Natural killer cell treated with Interleukin-12 subunit alpha and Interleukin-12 subunit beta and Interleukin-15 and Interleukin-18, amount 100 ng/mL, for 72 hours (primary cell): ENCODE results near the gene NEK6. TPM values are rescaled to one million over a fixed set of nuclear protein-coding genes. Genes with fewer than 3 reads are reported as not detected.

Experiments used
- ATAC-seq, 2 donors: fragments of 150-1000 bp; cut with Tn5 transposase in 1 of 2; sonication (Bioruptor Pico), chemical (Tn5 transposase) in 1 of 2; 2 replicates each; pipeline ENCODE4 v1.10.0; 2021
- DNase-seq: peaks from one replicate; pipeline ENCODE4 v3.0.0; 2022; ENCODE audit warnings: low spot score
- H3K27ac Mint-ChIP-seq, 2 donors: 1 replicate in 1 of 2; 2 replicates in 1 of 2; pipeline ENCODE4 v1.8.0; 2022; ENCODE audit warnings: mixed read lengths in 2 of 2, mild to moderate bottlenecking in 1 of 2, moderate library complexity in 1 of 2
- H3K27me3 Mint-ChIP-seq, 2 donors: 1 replicate in 1 of 2; 2 replicates in 1 of 2; pipeline ENCODE4 v1.8.0; 2022; ENCODE audit warnings: mixed read lengths in 2 of 2
- H3K36me3 Mint-ChIP-seq: one replicate; pipeline ENCODE4 v1.8.0; 2022; ENCODE audit warnings: mixed read lengths
- H3K4me1 Mint-ChIP-seq, 2 donors: 1 replicate in 1 of 2; 2 replicates in 1 of 2; pipeline ENCODE4 v1.8.0; 2022; ENCODE audit warnings: low read depth in 2 of 2, mixed read lengths in 2 of 2, mild to moderate bottlenecking in 1 of 2
- H3K4me3 Mint-ChIP-seq: one replicate; pipeline ENCODE4 v1.8.0; 2022; ENCODE audit warnings: mixed read lengths
- H3K9me3 Mint-ChIP-seq: 2 replicates; pipeline ENCODE4 v1.8.0; 2022; ENCODE audit warnings: mixed read lengths
- total RNA-seq, 2 donors: library from RNA; stranded (reverse); gene quantifications; one replicate each; pipeline ENCODE4 v1.2.3, GENCODE V29; 2022

NEK6 gene
- total RNA-seq, 2 donors from 2014 or later: 11.4 to 38.7 TPM

GRCh38 chr9:124388275-124389048 lies 130.7 kb downstream of the NEK6 start:
- Mint-ChIP-seq H3K9me3 (no peaks in the 10 kb centered on the region), H3K27ac (no peak overlapping the region), H3K4me3 (no peak overlapping the region), H3K36me3 (peaks cover 5% of the 10 kb centered on the region), H3K27me3 (no peaks in the 10 kb centered on the region), H3K4me1 (peaks cover 39 to 47% of the 10 kb centered on the region in 2 donors)
- DNase-seq: no peak
- no peak for ATAC-seq

- DNase-seq (no peak), ATAC-seq (no peak)
- Mint-ChIP-seq H3K4me3 (no peak overlapping the region), H3K27ac (no peak overlapping the region), H3K36me3 (no peaks in the 10 kb centered on the region), H3K9me3 (no peaks in the 10 kb centered on the region), H3K4me1 (peaks cover 44 to 53% of the 10 kb centered on the region in 2 donors), H3K27me3 (no peaks in the 10 kb centered on the region)
These were observed 131.6 kb downstream of the NEK6 start for GRCh38 chr9:124389146-124389939.

- DNase-seq: no peak
- peaks cover 48 to 62% of the 10 kb centered on the region in 2 donors for H3K4me1 Mint-ChIP-seq
- H3K4me3 Mint-ChIP-seq: no peak overlapping the region
- no peak for ATAC-seq
- H3K9me3 Mint-ChIP-seq: no peaks in the 10 kb centered on the region
- no peak overlapping the region for H3K27ac Mint-ChIP-seq
- H3K36me3 Mint-ChIP-seq: no peaks in the 10 kb centered on the region
- no peaks in the 10 kb centered on the region for H3K27me3 Mint-ChIP-seq
These were observed 133.3 kb downstream of the NEK6 start for GRCh38 chr9:124390794-124391658.

GRCh38 chr9:124392254-124392870 lies 134.6 kb downstream of the NEK6 start:
- H3K4me1 Mint-ChIP-seq: peaks cover 42 to 64% of the 10 kb centered on the region in 2 donors
- peaks cover 6% of the 10 kb centered on the region for H3K36me3 Mint-ChIP-seq
- DNase-seq (no peak), ATAC-seq (no peak)
- H3K4me3 Mint-ChIP-seq: peak overlapping the region; percentile 22
- no peak overlapping the region for H3K27ac Mint-ChIP-seq
- no peaks in the 10 kb centered on the region for H3K9me3 Mint-ChIP-seq
- H3K27me3 Mint-ChIP-seq: no peaks in the 10 kb centered on the region

- DNase-seq (no peak), ATAC-seq (peak in 1 of 2 donors; percentile 40)
- H3K4me1 Mint-ChIP-seq: peaks cover 39 to 58% of the 10 kb centered on the region in 2 donors
- no peak overlapping the region for H3K27ac Mint-ChIP-seq
- H3K36me3 Mint-ChIP-seq: peaks cover 6% of the 10 kb centered on the region
- H3K4me3 Mint-ChIP-seq: peak overlapping the region; percentile 22
- no peaks in the 10 kb centered on the region for H3K27me3 Mint-ChIP-seq
- no peaks in the 10 kb centered on the region for H3K9me3 Mint-ChIP-seq
These were observed 135.2 kb downstream of the NEK6 start for GRCh38 chr9:124392871-124393460.

- Mint-ChIP-seq H3K9me3 (no peaks in the 10 kb centered on the region), H3K4me3 (peak overlapping the region; percentile 48), H3K36me3 (peaks cover 6% of the 10 kb centered on the region), H3K27me3 (no peaks in the 10 kb centered on the region), H3K4me1 (peaks cover 35 to 51% of the 10 kb centered on the region in 2 donors), H3K27ac (peak overlapping the region; percentile 37 to 75)
- ATAC-seq (peak; percentile 52 to 83), DNase-seq (no peak)
These were observed 136.4 kb downstream of the NEK6 start for GRCh38 chr9:124394167-124394566.

- Mint-ChIP-seq H3K36me3 (peaks cover 6% of the 10 kb centered on the region), H3K27me3 (no peaks in the 10 kb centered on the region), H3K4me1 (peaks cover 32 to 51% of the 10 kb centered on the region in 2 donors), H3K9me3 (no peaks in the 10 kb centered on the region), H3K27ac (peak overlapping the region; percentile 37 to 75), H3K4me3 (peak overlapping the region; percentile 48)
- no peak for ATAC-seq
- DNase-seq: no peak
These were observed 136.8 kb downstream of the NEK6 start for GRCh38 chr9:124394596-124394995.

- Mint-ChIP-seq H3K27me3 (no peaks in the 10 kb centered on the region), H3K9me3 (no peaks in the 10 kb centered on the region), H3K4me3 (no peak overlapping the region), H3K27ac (no peak overlapping the region), H3K36me3 (peaks cover 6% of the 10 kb centered on the region), H3K4me1 (peaks cover 36 to 42% of the 10 kb centered on the region in 2 donors)
- ATAC-seq (no peak), DNase-seq (no peak)
These were observed 138.1 kb downstream of the NEK6 start for GRCh38 chr9:124395826-124396225.

- peaks cover 6% of the 10 kb centered on the region for H3K36me3 Mint-ChIP-seq
- DNase-seq (no peak), ATAC-seq (no peak)
- H3K9me3 Mint-ChIP-seq: no peaks in the 10 kb centered on the region
- H3K4me1 Mint-ChIP-seq: peaks cover 28 to 33% of the 10 kb centered on the region in 2 donors
- H3K27me3 Mint-ChIP-seq: no peaks in the 10 kb centered on the region
- no peak overlapping the region for H3K4me3 Mint-ChIP-seq
- no peak overlapping the region for H3K27ac Mint-ChIP-seq
These were observed 140.6 kb downstream of the NEK6 start for GRCh38 chr9:124398191-124398935.

- no peak overlapping the region for H3K4me3 Mint-ChIP-seq
- peaks cover 6% of the 10 kb centered on the region for H3K36me3 Mint-ChIP-seq
- no peaks in the 10 kb centered on the region for H3K27me3 Mint-ChIP-seq
- DNase-seq: no peak
- peaks cover 22 to 30% of the 10 kb centered on the region in 2 donors for H3K4me1 Mint-ChIP-seq
- no peak overlapping the region for H3K27ac Mint-ChIP-seq
- H3K9me3 Mint-ChIP-seq: no peaks in the 10 kb centered on the region
- ATAC-seq: peak in 1 of 2 donors; percentile 32
These were observed 141.7 kb downstream of the NEK6 start for GRCh38 chr9:124399323-124399967.

GRCh38 chr9:124399968-124400940 lies 142.5 kb downstream of the NEK6 start:
- no peak overlapping the region for H3K4me3 Mint-ChIP-seq
- H3K27me3 Mint-ChIP-seq: no peaks in the 10 kb centered on the region
- H3K9me3 Mint-ChIP-seq: no peaks in the 10 kb centered on the region
- no peak for DNase-seq
- ATAC-seq: no peak
- peaks cover 14 to 28% of the 10 kb centered on the region in 2 donors for H3K4me1 Mint-ChIP-seq
- no peak overlapping the region for H3K27ac Mint-ChIP-seq
- peaks cover 6% of the 10 kb centered on the region for H3K36me3 Mint-ChIP-seq
